ENCODE results near the gene TAF4.

TAF4 gene

GRCh38 chr20:62020935-62021701 lies 44.6 kb downstream of the TAF4 start:
- no peak overlapping the region for H3K27ac ChIP-seq (ENCODE audit: low read depth, low read length)
- H3K4me3 ChIP-seq (ENCODE audit: low read depth, low read length): no peak overlapping the region
- H3K4me1 ChIP-seq (ENCODE audit: control insufficient read depth, insufficient read depth, low read length, unreplicated experiment): peaks cover 2% of the 10 kb centered on the region
- H3K79me2 ChIP-seq (ENCODE audit: control insufficient read depth, insufficient read depth, low read length, unreplicated experiment): peaks cover 31% of the 10 kb centered on the region
- H3K27me3 ChIP-seq (ENCODE audit: insufficient read depth, low read length): no peaks in the 10 kb centered on the region
- H2AFZ ChIP-seq (ENCODE audit: low read length, unreplicated experiment): no peak overlapping the region
- H3K36me3 ChIP-seq (ENCODE audit: insufficient read depth, low read length): no peaks in the 10 kb centered on the region

GRCh38 chr20:62019881-62020492 lies 45.7 kb downstream of the TAF4 start:
- peaks cover 22% of the 10 kb centered on the region for H3K79me2 ChIP-seq (ENCODE audit: control insufficient read depth, insufficient read depth, low read length, unreplicated experiment)

GRCh38 chr20:62019144-62019805 lies 46.4 kb downstream of the TAF4 start:
- Histone ChIP-seq H2AFZ (ENCODE audit: low read length, unreplicated experiment) (no peak overlapping the region), H3K79me2 (ENCODE audit: control insufficient read depth, insufficient read depth, low read length, unreplicated experiment) (peaks cover 21% of the 10 kb centered on the region), H3K27me3 (ENCODE audit: insufficient read depth, low read length) (no peaks in the 10 kb centered on the region), H3K4me1 (ENCODE audit: control insufficient read depth, insufficient read depth, low read length, unreplicated experiment) (no peaks in the 10 kb centered on the region), H3K36me3 (ENCODE audit: insufficient read depth, low read length) (no peaks in the 10 kb centered on the region), H3K27ac (ENCODE audit: low read depth, low read length) (no peak overlapping the region), H3K4me3 (ENCODE audit: low read depth, low read length) (no peak overlapping the region)

More at GRCh38 chr20:62019881-62020492, 45.7 kb downstream of the TAF4 start:
- Histone ChIP-seq H3K36me3 (ENCODE audit: insufficient read depth, low read length) (no peaks in the 10 kb centered on the region), H3K27me3 (ENCODE audit: insufficient read depth, low read length) (no peaks in the 10 kb centered on the region), H3K27ac (ENCODE audit: low read depth, low read length) (no peak overlapping the region), H3K4me1 (ENCODE audit: control insufficient read depth, insufficient read depth, low read length, unreplicated experiment) (no peaks in the 10 kb centered on the region), H2AFZ (ENCODE audit: low read length, unreplicated experiment) (no peak overlapping the region), H3K4me3 (ENCODE audit: low read depth, low read length) (no peak overlapping the region)

GRCh38 chr20:62018437-62019143 lies 47.1 kb downstream of the TAF4 start:
- Histone ChIP-seq H3K27me3 (ENCODE audit: insufficient read depth, low read length) (no peaks in the 10 kb centered on the region), H2AFZ (ENCODE audit: low read length, unreplicated experiment) (no peak overlapping the region), H3K4me1 (ENCODE audit: control insufficient read depth, insufficient read depth, low read length, unreplicated experiment) (no peaks in the 10 kb centered on the region), H3K27ac (ENCODE audit: low read depth, low read length) (no peak overlapping the region), H3K4me3 (ENCODE audit: low read depth, low read length) (no peak overlapping the region), H3K36me3 (ENCODE audit: insufficient read depth, low read length) (no peaks in the 10 kb centered on the region), H3K79me2 (ENCODE audit: control insufficient read depth, insufficient read depth, low read length, unreplicated experiment) (peaks cover 21% of the 10 kb centered on the region)

GRCh38 chr20:62015540-62016288 lies 50.0 kb downstream of the TAF4 start:
- no peaks in the 10 kb centered on the region for H3K27me3 ChIP-seq (ENCODE audit: insufficient read depth, low read length)
- peaks cover 9% of the 10 kb centered on the region for H3K79me2 ChIP-seq (ENCODE audit: control insufficient read depth, insufficient read depth, low read length, unreplicated experiment)
- no peak overlapping the region for H3K27ac ChIP-seq (ENCODE audit: low read depth, low read length)
- H3K4me1 ChIP-seq (ENCODE audit: control insufficient read depth, insufficient read depth, low read length, unreplicated experiment): no peaks in the 10 kb centered on the region
- no peaks in the 10 kb centered on the region for H3K36me3 ChIP-seq (ENCODE audit: insufficient read depth, low read length)
- H2AFZ ChIP-seq (ENCODE audit: low read length, unreplicated experiment): no peak overlapping the region
- no peak overlapping the region for H3K4me3 ChIP-seq (ENCODE audit: low read depth, low read length)

- H3K4me3 ChIP-seq (ENCODE audit: low read depth, low read length): no peak overlapping the region
- H3K36me3 ChIP-seq (ENCODE audit: insufficient read depth, low read length): no peaks in the 10 kb centered on the region
- H3K27ac ChIP-seq (ENCODE audit: low read depth, low read length): no peak overlapping the region
- peaks cover 8% of the 10 kb centered on the region for H3K79me2 ChIP-seq (ENCODE audit: control insufficient read depth, insufficient read depth, low read length, unreplicated experiment)
- H3K27me3 ChIP-seq (ENCODE audit: insufficient read depth, low read length): no peaks in the 10 kb centered on the region
- no peaks in the 10 kb centered on the region for H3K4me1 ChIP-seq (ENCODE audit: control insufficient read depth, insufficient read depth, low read length, unreplicated experiment)
- H2AFZ ChIP-seq (ENCODE audit: low read length, unreplicated experiment): no peak overlapping the region
Measured at GRCh38 chr20:62014889-62015537, 50.7 kb downstream of the TAF4 start.

GRCh38 chr20:62014488-62014775 lies 51.2 kb downstream of the TAF4 start:
- Histone ChIP-seq H3K27me3 (ENCODE audit: insufficient read depth, low read length) (no peaks in the 10 kb centered on the region), H3K79me2 (ENCODE audit: control insufficient read depth, insufficient read depth, low read length, unreplicated experiment) (peaks cover 8% of the 10 kb centered on the region), H2AFZ (ENCODE audit: low read length, unreplicated experiment) (no peak overlapping the region), H3K4me3 (ENCODE audit: low read depth, low read length) (no peak overlapping the region), H3K27ac (ENCODE audit: low read depth, low read length) (no peak overlapping the region), H3K4me1 (ENCODE audit: control insufficient read depth, insufficient read depth, low read length, unreplicated experiment) (no peaks in the 10 kb centered on the region), H3K36me3 (ENCODE audit: insufficient read depth, low read length) (no peaks in the 10 kb centered on the region)

GRCh38 chr20:62012631-62013030 lies 53.0 kb downstream of the TAF4 start:
- Histone ChIP-seq H3K36me3 (ENCODE audit: insufficient read depth, low read length) (no peaks in the 10 kb centered on the region), H3K27ac (ENCODE audit: low read depth, low read length) (no peak overlapping the region), H3K79me2 (ENCODE audit: control insufficient read depth, insufficient read depth, low read length, unreplicated experiment) (peaks cover 3% of the 10 kb centered on the region), H3K4me3 (ENCODE audit: low read depth, low read length) (no peak overlapping the region), H3K27me3 (ENCODE audit: insufficient read depth, low read length) (no peaks in the 10 kb centered on the region), H3K4me1 (ENCODE audit: control insufficient read depth, insufficient read depth, low read length, unreplicated experiment) (no peaks in the 10 kb centered on the region), H2AFZ (ENCODE audit: low read length, unreplicated experiment) (no peak overlapping the region)

GRCh38 chr20:62011938-62012534 lies 53.6 kb downstream of the TAF4 start:
- Histone ChIP-seq H3K27ac (ENCODE audit: low read depth, low read length) (no peak overlapping the region), H3K4me3 (ENCODE audit: low read depth, low read length) (no peak overlapping the region), H3K27me3 (ENCODE audit: insufficient read depth, low read length) (no peaks in the 10 kb centered on the region), H3K36me3 (ENCODE audit: insufficient read depth, low read length) (no peaks in the 10 kb centered on the region), H3K4me1 (ENCODE audit: control insufficient read depth, insufficient read depth, low read length, unreplicated experiment) (no peaks in the 10 kb centered on the region), H3K79me2 (ENCODE audit: control insufficient read depth, insufficient read depth, low read length, unreplicated experiment) (peaks cover 3% of the 10 kb centered on the region), H2AFZ (ENCODE audit: low read length, unreplicated experiment) (no peak overlapping the region)

Measured in ACC112 (cell line).